H9 (cell line): Measurements from ENCODE around the gene ZNF668. TPM values are rescaled to one million over a fixed set of nuclear protein-coding genes. Genes with fewer than 3 reads are reported as not detected.

Experiments
- DNase-seq: peaks from one replicate; pipeline ENCODE4 v3.0.0-alpha.2; 2017
- H2AFZ ChIP-seq: one replicate; pipeline ENCODE4 v1.6.1; 2013; ENCODE audit warnings: mild to moderate bottlenecking, low read length, control low read depth, moderate library complexity
- H2AK5ac ChIP-seq: 2 replicates; pipeline ENCODE4 v1.6.1; 2013; ENCODE audit warnings: low read length, control low read depth, mixed read lengths; ENCODE audit not compliant: insufficient read length
- H2BK120ac ChIP-seq: one replicate; pipeline ENCODE4 v1.6.1; 2013; ENCODE audit warnings: low read depth, mild to moderate bottlenecking, low read length, control low read depth, inconsistent platforms; ENCODE audit not compliant: poor library complexity, severe bottlenecking
- H2BK12ac ChIP-seq: 2 replicates; pipeline ENCODE4 v1.6.1; 2013; ENCODE audit warnings: low read length, control low read depth, mixed read lengths, low read depth; ENCODE audit not compliant: insufficient read length
- H2BK15ac ChIP-seq: 2 replicates; pipeline ENCODE4 v1.6.1; 2013; ENCODE audit warnings: low read depth, low read length, control low read depth
- H2BK20ac ChIP-seq: one replicate; pipeline ENCODE4 v1.6.1; 2013; ENCODE audit warnings: low read depth, mild to moderate bottlenecking, low read length, control low read depth, inconsistent platforms; ENCODE audit not compliant: poor library complexity, severe bottlenecking
- H2BK5ac ChIP-seq: 2 replicates; pipeline ENCODE4 v1.6.1; 2013; ENCODE audit warnings: low read length, control low read depth, mixed read lengths; ENCODE audit not compliant: insufficient read length
- H3K14ac ChIP-seq: 2 replicates; pipeline ENCODE4 v1.6.1; 2013; ENCODE audit warnings: low read length, control low read depth; ENCODE audit not compliant: insufficient read depth
- H3K18ac ChIP-seq: 2 replicates; pipeline ENCODE4 v1.6.1; 2013; ENCODE audit warnings: low read depth, mild to moderate bottlenecking, mixed read lengths, low read length, control low read depth; ENCODE audit not compliant: insufficient read length
- H3K23ac ChIP-seq: 2 replicates; pipeline ENCODE4 v1.6.1; 2013; ENCODE audit warnings: low read length, control low read depth, mixed read lengths, low read depth; ENCODE audit not compliant: insufficient read length
- H3K23me2 ChIP-seq: 2 replicates; pipeline ENCODE4 v1.6.1; 2013; ENCODE audit warnings: low read depth, mild to moderate bottlenecking, mixed read lengths, low read length, control low read depth; ENCODE audit not compliant: insufficient read length, poor library complexity, severe bottlenecking
- H3K27ac ChIP-seq: 2 replicates; pipeline ENCODE4 v1.5.1; 2013; ENCODE audit warnings: low read length, control low read depth, mixed read lengths, low read depth; ENCODE audit not compliant: insufficient read length
- H3K27me3 ChIP-seq: 2 replicates; pipeline ENCODE4 v1.6.1; 2013; ENCODE audit warnings: low read length, control low read depth, inconsistent platforms; ENCODE audit not compliant: insufficient read depth
- H3K4ac ChIP-seq: 2 replicates; pipeline ENCODE4 v1.6.1; 2013; ENCODE audit warnings: low read depth, mild to moderate bottlenecking, control low read depth, inconsistent platforms, low read length, moderate library complexity
- H3K4me1 ChIP-seq: 2 replicates; pipeline ENCODE4 v1.6.1; 2013; ENCODE audit warnings: low read length, control low read depth, inconsistent platforms; ENCODE audit not compliant: insufficient read depth
- H3K4me2 ChIP-seq: 2 replicates; pipeline ENCODE4 v1.6.1; 2013; ENCODE audit warnings: low read length, control low read depth, mixed read lengths; ENCODE audit not compliant: insufficient read length, insufficient read depth
- H3K56ac ChIP-seq: 2 replicates; pipeline ENCODE4 v1.6.1; 2013; ENCODE audit warnings: low read depth, mild to moderate bottlenecking, mixed read lengths, low read length, control low read depth; ENCODE audit not compliant: insufficient read length
- H3K79me1 ChIP-seq: 2 replicates; pipeline ENCODE4 v1.6.1; 2013; ENCODE audit warnings: low read depth, mild to moderate bottlenecking, moderate library complexity, low read length, control low read depth, inconsistent platforms; ENCODE audit not compliant: insufficient read depth, poor library complexity, severe bottlenecking
- H3K79me2 ChIP-seq: 2 replicates; pipeline ENCODE4 v1.6.1; 2013; ENCODE audit warnings: low read length, control low read depth, inconsistent platforms; ENCODE audit not compliant: insufficient read depth
- H3K9ac ChIP-seq: 2 replicates; pipeline ENCODE4 v1.6.1; 2013; ENCODE audit warnings: low read length, control low read depth, mixed read lengths; ENCODE audit not compliant: insufficient read length; ENCODE audit errors: extremely low read depth
- H3K9me3 ChIP-seq: one replicate; pipeline ENCODE4 v1.6.1; 2013; ENCODE audit warnings: low read depth, low read length, inconsistent platforms; ENCODE audit not compliant: control insufficient read depth
- H3T11ph ChIP-seq: one replicate; pipeline ENCODE4 v1.6.1; 2013; ENCODE audit warnings: mild to moderate bottlenecking, low read length, control low read depth, inconsistent platforms
- H4K20me1 ChIP-seq: one replicate; pipeline ENCODE4 v1.6.1; 2013; ENCODE audit not compliant: control insufficient read depth, insufficient read length, insufficient read depth
- H4K5ac ChIP-seq: 2 replicates; pipeline ENCODE4 v1.6.1; 2013; ENCODE audit warnings: low read depth, mild to moderate bottlenecking, mixed read lengths, low read length, control low read depth; ENCODE audit not compliant: insufficient read length
- H4K8ac ChIP-seq: replicated peaks from 2 replicates; pipeline ENCODE4 v1.6.1; 2013; ENCODE audit warnings: low read length, control low read depth, mixed read lengths, low read depth; ENCODE audit not compliant: insufficient read length
- H4K91ac ChIP-seq: 2 replicates; pipeline ENCODE4 v1.6.1; 2013; ENCODE audit warnings: low read depth, mild to moderate bottlenecking, moderate library complexity, mixed read lengths, low read length, control low read depth; ENCODE audit not compliant: insufficient read length
- H3K27ac Mint-ChIP-seq, 3 experiments: 2 replicates in 2 of 3; 3 replicates in 1 of 3; pipeline ENCODE4 v1.8.0; 2020 to 2021; ENCODE audit warnings: mixed read lengths in 3 of 3, mild to moderate bottlenecking in 1 of 3, moderate library complexity in 1 of 3
- H3K27me3 Mint-ChIP-seq: 2 replicates; pipeline ENCODE4 v1.8.0; 2021; ENCODE audit warnings: low read depth, mild to moderate bottlenecking, moderate library complexity, mixed read lengths
- H3K36me3 Mint-ChIP-seq, 3 experiments: 2 replicates in 2 of 3; 3 replicates in 1 of 3; pipeline ENCODE4 v1.8.0; 2020 to 2021; ENCODE audit warnings: low read depth in 3 of 3, mixed read lengths in 3 of 3; ENCODE audit not compliant: insufficient read depth in 1 of 3
- H3K4me1 Mint-ChIP-seq, 2 experiments: 2 replicates each; pipeline ENCODE4 v1.8.0; 2020; ENCODE audit warnings: mixed read lengths in 2 of 2
- H3K4me3 Mint-ChIP-seq, 2 experiments: 2 replicates in 1 of 2; 3 replicates in 1 of 2; pipeline ENCODE4 v1.8.0; 2020 to 2021; ENCODE audit warnings: mild to moderate bottlenecking in 2 of 2, mixed read lengths in 2 of 2, moderate library complexity in 1 of 2
- H3K9me3 Mint-ChIP-seq, 2 experiments: 2 replicates in 1 of 2; 3 replicates in 1 of 2; pipeline ENCODE4 v1.8.0; 2020; ENCODE audit warnings: mild to moderate bottlenecking in 2 of 2, mixed read lengths in 2 of 2, moderate library complexity in 1 of 2
- CTCF ChIP-seq: fragments of 200-600 bp; sonication (generic); conservative IDR thresholded peaks from 3 replicates; pipeline ENCODE4 v1.8.0; 2021; ENCODE audit warnings: antibody characterized with exemption, mild to moderate bottlenecking
- WGBS: extraction: QIAGEN DNeasy Blood & Tissue Kit; methylation state at CpG from one replicate; pipeline ENCODE4 v1.1.7; 2013; ENCODE audit warnings: missing lambda C conversion rate, low lambda C conversion rate, mixed read lengths; ENCODE audit not compliant: insufficient read length; ENCODE audit errors: extremely low coverage; 5-methylcytosine and 5-hydroxymethylcytosine counted together
- total RNA-seq: library from RNA; stranded (reverse); gene quantifications from 2 replicates; pipeline ENCODE4 v1.2.1, GENCODE V29; 2021

Gene ZNF668
- total RNA-seq, 1 experiment from 2014 or later = 18.6 TPM

GRCh38 chr16:31063843-31064611 is 10.0 kb downstream of the ZNF668 start:
- Histone ChIP-seq H3K56ac (no peak overlapping the region), H3K9ac (no peak overlapping the region), H4K91ac (no peak overlapping the region), H2BK12ac (no peak overlapping the region), H3K27me3 (no peaks in the 10 kb centered on the region), H3K18ac (no peak overlapping the region), H4K8ac (no peak overlapping the region), H4K5ac (no peak overlapping the region), H3K23ac (no peak overlapping the region), H3K79me2 (peaks cover 7% of the 10 kb centered on the region; the same call in 1 of the 2 replicates), H3K4me1 (no peaks in the 10 kb centered on the region), H3K27ac (no peak overlapping the region), H3K23me2 (no peaks in the 10 kb centered on the region), H2BK5ac (no peak overlapping the region), H2BK15ac (no peak overlapping the region), H3K4me2 (no peak overlapping the region), H4K20me1 (no peaks in the 10 kb centered on the region), H2AFZ (no peak overlapping the region), H3K9me3 (no peaks in the 10 kb centered on the region), H2BK120ac (no peak overlapping the region), H3T11ph (no peak overlapping the region), H2BK20ac (no peak overlapping the region), H3K4ac (no peak overlapping the region), H3K14ac (no peak overlapping the region), H2AK5ac (no peak overlapping the region), H3K79me1 (peaks cover 4% of the 10 kb centered on the region)
- Mint-ChIP-seq H3K4me1 (no peaks in the 10 kb centered on the region), H3K36me3 (peaks cover 22 to 51% (median 40%) of the 10 kb centered on the region in 3 experiments), H3K4me3 (no peak overlapping the region; a peak in 1 of 5 replicates), H3K27me3 (no peaks in the 10 kb centered on the region), H3K9me3 (no peaks in the 10 kb centered on the region), H3K27ac (peak overlapping the region; percentile 22 to 49 (median 34); a peak in 4 of 7 replicates)
- WGBS = no CpG with 5 or more reads among the region's 56 CpGs
- DNase-seq = no peak
- TF ChIP-seq CTCF = no peak
